Tongue (tissue), 2 donors: Measurements from ENCODE around the gene ZDHHC13. TPM values are rescaled to one million over a fixed set of nuclear protein-coding genes. Genes with fewer than 3 reads are reported as not detected.
"Not testable (repeated sequence)": the region's sequence is repeated elsewhere in the genome, so short reads cannot be mapped to it uniquely, and the experiment has no call there.

Source experiments
- DNase-seq: peaks from one replicate; pipeline ENCODE4 v3.0.0-alpha.2; 2015
- total RNA-seq: library from RNA; depleted of rRNA; stranded (reverse); fragments of >200 nt; gene quantifications from one replicate; pipeline ENCODE4 v1.2.3, GENCODE V29; 2014

ZDHHC13 gene
- total RNA-seq, 1 donor from 2014 or later, result 12.2 TPM

DNA sequence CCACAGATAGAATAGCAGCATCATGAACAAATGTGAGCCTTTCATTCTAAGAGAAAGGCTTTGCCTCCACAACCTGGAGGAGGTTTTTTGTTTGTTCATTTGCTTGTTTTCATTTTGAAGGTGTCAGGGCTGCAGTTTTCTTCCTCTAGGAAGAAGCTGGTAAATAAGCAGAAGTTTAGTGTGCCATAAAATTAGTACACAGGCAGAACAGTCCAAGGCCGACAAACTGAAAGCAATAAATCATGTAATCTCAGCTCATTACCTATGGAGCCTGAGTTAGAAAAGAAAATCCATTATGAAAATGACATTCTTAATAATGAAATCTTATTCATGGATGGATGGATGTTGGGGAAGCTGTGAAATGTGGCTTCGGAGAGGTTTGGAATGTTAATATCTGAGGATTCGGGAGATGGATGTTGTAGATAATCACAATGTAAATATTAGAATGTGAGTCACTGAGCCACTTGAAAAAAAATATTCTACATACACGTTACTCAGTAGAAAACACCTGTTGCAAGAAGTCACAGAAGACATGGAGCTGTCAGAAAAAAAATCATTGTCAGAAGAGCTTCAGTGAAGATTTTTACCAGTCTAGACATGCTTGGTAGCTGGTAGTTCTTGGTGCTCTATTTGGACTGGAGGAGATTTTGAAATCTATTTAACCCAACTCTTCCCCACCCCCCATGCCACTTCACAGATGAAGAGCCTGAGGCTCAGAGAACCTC, 15.0 kb upstream of the ZDHHC13 start:
- peak; percentile 38 for DNase-seq

- DNase-seq, result no peak
Observed at GRCh38 chr11:19102521-19102900, 14.5 kb upstream of the ZDHHC13 start.

GRCh38 chr11:19105011-19105410, 12.0 kb upstream of the ZDHHC13 start:
- no peak for DNase-seq

GRCh38 chr11:19107125-19107524, 9.8 kb upstream of the ZDHHC13 start:
- DNase-seq, result no peak

- DNase-seq, result peak; percentile 71
Observed at GRCh38 chr11:19110295-19110694, 6.7 kb upstream of the ZDHHC13 start.

- no peak for DNase-seq
Observed at GRCh38 chr11:19111809-19112208, 5.2 kb upstream of the ZDHHC13 start.

DNA sequence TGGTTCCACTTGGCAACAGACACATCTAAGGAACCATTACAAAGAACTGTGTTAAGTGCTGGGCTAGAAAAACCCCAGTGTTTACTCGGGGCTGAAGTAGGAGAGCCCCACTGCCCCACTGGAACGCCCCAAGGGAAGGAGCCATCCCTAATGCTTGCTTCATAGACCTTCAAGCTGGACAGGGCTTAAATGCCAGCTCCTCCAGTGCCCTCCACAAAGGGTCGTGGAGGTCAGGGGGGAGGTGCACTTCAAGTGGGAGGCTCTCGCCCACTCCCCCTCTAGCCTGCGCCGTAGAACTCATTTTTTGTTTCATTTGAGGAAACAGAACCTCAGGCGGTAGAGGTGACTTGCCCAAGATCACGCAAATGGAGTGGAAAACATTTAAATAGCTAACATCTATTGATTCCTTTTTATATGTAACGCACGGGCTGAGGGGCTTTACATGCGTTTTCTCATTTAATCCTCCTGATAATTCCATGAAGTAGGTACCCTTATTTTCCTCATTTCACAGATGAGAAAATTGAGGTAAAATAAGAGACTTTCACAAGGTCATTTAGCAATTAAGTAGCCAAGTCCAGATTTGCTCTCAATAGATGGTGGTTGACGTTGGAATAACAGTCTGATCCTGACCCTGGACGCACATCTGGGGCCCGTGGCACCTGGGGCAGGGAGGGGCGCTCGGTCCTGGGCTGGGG, 545 bp upstream of the ZDHHC13 start:
- no peak for DNase-seq

DNA sequence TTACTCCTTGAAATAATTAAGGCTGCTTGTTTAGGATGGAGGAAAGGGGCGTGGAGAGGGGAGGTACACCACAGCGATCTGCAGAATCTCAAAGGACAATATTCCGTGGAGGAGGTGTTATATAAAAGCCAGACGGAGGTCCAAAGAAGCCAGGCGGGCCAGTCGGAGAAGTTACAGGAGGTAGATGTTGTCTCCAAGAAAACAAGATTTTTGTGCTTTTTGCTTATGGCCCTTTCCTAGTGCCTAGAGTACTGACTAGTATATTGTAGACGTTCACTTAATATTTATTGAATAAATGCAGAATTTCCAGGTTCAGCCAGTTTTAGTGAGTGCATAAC, 761 bp downstream of the ZDHHC13 start:
- DNase-seq, result no peak

DNA sequence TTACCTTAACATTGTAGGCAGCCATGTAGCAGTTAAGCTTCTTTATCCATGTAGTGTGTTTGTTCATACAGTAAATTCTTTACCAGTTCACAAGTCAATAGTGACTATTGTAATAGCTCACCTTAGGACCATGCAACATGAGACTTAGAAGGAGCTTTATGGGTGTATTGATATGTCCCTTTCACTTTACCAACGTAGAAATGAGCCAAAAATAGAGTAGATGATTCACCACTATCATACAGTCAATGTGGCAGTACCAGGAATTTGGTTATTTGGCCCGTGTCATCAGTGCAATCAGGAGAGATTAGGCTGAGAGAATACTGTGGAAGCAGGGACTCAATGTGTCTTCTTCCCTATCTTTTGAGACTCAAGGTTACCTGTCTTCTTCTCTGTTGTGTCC, 4.7 kb downstream of the ZDHHC13 start:
- DNase-seq, result no peak

GRCh38 chr11:19122960-19123615, 6.1 kb downstream of the ZDHHC13 start:
- no peak for DNase-seq

DNA sequence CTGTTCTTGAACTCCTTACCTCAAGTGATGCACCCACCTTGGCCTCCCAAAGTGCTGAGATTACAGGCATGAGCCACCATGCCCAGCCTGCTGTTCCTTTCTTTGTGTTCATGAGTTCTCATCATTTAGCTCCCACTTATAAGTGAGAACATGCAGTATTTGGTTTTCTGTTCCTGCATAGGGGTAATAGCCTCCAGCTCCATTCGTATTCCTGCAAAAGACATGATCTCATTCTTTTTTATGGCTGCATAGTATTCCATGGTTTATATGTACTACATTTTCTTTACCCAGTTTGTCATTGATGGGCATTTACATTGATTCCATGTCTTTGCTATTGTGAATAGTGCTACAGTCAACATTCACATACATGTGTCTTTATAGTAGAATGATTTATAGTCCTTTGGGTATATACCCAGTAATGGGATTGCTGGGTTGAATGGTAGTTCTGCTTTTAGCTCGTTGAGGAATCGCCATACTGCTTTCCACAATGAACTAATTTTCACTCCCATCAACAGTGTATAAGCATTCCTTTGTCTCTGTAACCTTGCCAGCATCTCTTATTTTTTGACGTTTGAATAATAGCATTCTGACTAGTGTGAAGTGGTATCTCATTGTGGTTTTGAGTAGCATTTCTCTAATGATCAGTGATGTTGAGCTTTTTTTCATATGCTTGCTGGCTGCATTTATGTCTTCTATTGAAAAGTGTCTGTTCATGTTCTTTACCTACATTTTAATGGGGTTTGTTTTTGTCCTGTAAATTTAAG, 9.8 kb downstream of the ZDHHC13 start:
- DNase-seq, result not testable (repeated sequence)

GRCh38 chr11:19134004-19134403, 17.0 kb downstream of the ZDHHC13 start:
- DNase-seq, result no peak

DNA sequence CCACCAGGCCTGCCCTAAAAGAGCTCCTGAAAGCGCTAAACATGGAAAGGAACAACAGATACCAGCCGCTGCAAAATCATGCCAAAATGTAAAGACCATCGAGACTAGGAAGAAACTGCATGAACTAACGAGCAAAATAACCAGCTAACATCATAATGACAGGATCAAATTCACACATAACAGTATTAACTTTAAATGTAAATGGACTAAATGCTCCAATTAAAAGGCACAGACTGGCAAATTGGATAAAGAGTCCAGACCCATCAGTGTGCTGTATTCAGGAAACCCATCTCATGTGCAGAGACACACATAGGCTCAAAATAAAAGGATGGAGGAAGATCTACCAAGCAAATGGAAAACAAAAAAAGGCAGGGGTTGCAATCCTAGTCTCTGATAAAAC, 19.9 kb downstream of the ZDHHC13 start:
- DNase-seq, result not testable (repeated sequence)

DNA sequence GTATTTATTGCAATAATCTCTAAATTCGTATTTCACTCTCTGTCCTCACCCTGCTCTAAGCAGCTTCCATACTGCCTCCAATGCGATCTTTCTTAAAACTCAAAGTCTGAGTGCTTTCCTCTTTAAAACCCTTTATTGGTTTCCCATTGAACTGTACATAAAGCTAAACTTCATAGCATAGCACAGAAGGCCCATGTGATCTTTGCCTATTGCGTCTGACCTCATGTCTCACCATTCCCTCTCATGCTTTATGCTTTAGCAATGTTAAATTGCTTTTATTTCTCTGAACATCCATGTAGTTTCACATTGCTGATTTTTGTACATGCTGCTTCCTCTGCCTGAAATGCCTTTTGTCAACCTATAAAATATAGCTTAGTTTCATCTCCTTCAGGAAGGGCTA, 28.4 kb downstream of the ZDHHC13 start:
- no peak for DNase-seq

DNA sequence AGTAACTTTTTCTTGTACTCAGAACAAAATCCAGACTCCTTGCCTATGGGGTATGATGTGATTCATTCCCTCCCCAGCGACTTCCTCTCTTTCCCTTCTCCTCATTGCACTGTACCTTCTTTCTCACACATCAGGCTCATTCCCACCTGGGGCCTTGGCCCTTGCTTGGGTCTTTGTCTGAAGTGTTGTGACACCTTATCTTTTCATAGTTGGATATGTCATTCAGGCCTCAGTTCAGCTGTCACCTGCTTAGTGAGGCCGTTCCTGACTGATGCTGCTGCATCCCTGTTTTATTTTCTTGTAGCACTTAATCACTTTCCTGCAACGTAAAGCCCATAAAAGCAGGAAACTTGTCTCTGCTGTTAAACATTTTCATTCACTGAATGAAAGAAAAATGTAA, 39.9 kb downstream of the ZDHHC13 start:
- DNase-seq, result no peak

DNA sequence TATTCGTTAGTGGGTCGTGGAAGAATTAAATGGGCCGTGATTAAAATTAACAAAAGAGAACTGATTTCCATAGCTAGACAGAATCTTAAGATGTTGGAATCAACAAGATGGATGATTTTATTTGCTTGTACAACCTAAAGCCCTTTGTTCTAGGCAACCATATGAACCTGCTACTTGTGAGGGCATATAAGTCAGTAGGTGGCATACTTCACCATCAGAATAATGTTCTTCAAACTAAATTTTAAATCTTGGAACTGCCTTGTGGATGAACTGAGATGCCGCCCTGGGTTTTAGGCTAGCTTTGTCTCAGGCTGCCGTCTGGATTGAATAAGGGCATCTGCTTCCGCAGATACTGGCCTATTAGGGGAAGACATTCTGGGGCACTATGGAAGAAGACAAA, 43.9 kb downstream of the ZDHHC13 start:
- peak; percentile 34 for DNase-seq

- DNase-seq, result no peak
Observed at GRCh38 chr11:19161651-19162050, 44.7 kb downstream of the ZDHHC13 start.

DNA sequence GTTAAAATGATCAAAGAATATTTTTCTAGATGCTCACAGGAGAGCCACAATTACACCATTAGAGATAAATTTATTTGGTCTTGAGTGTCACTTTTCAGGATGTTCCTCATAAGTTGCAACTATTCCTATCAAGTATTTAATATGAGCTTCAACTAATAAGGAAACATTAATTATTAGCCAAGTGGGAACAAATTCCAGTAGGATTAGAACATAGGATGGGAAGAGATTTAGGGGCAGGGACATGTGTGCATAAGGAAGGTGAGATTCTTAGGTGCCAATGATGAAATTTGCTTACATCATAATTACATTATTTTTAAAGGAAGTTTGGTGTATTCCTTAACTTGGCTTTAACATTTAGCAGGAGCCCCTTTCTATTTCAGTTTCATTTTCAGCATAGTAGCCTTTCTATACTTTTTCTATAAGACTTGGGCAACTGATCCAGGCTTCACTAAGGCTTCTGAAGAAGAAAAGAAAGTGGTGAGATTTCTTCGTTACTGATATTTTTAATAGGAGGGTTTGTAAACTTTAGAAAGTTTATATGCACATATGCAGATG, 46.1 kb downstream of the ZDHHC13 start:
- no peak for DNase-seq

DNA sequence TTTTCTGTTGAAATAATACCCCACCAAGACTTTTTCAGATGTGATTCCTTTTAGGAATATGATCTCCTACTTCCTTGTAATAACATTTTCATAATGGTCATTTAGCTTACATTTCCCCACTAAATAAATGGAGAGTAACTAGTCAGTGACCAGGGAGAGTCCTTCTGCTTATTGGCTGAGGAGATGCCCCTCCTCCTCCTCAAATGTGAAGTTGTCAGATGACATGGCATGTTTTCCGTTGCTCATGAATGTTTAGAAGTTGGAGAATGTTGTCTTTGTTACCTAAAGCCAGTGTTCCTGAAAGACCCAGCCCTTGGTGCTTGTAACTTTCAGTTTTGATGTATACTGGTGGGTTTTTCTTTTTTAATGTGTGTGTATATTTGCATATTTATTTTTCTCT, 46.6 kb downstream of the ZDHHC13 start:
- no peak for DNase-seq

- no peak for DNase-seq
Observed at GRCh38 chr11:19164230-19164855, 47.4 kb downstream of the ZDHHC13 start.

- DNase-seq, result no peak
Observed at GRCh38 chr11:19164881-19165280, 47.9 kb downstream of the ZDHHC13 start.

- no peak for DNase-seq
Observed at GRCh38 chr11:19168090-19168489, 51.1 kb downstream of the ZDHHC13 start.
